HepG2 (cell line): ENCODE measurements around the gene METTL25. TPM values are rescaled to one million over a fixed set of nuclear protein-coding genes. Genes with fewer than 3 reads are reported as not detected.
A peak's percentile ranks its signal among the peaks of the same experiment; 100 is the strongest.

Source experiments
- ATAC-seq: fragments of 200-7000 bp; cut with Tn5 transposase; 3 replicates; pipeline ENCODE4 v1.9.1; 2020; ENCODE audit warnings: mild to moderate bottlenecking, moderate library complexity
- BruUV-seq: library from RNA; stranded (reverse); fragments of 400-500 nt; replicated peaks from 2 replicates; lab custom pipeline; 2021; lab: Mats Ljungman, UMichigan
- CTCF ChIA-PET: fragments of 300-600 bp; formaldehyde crosslinking; extraction: SDS; loops from one replicate; lab custom pipeline; 2021; ENCODE audit warnings: low total read pairs, inconsistent platforms, low intra/inter-chr PET ratio; lab: Yijun Ruan, JAX
- POLR2A ChIA-PET: fragments of 350-600 bp; sonication (Branson Sonifier 250); formaldehyde crosslinking; loops from one replicate; lab custom pipeline; 2020; ENCODE audit warnings: antibody characterized with exemption, inconsistent platforms; lab: Yijun Ruan, JAX
- DNase-seq: peaks from one replicate; pipeline ENCODE4 v3.0.0-alpha.2; 2015; ENCODE audit warnings: low spot score
- FAIRE-seq: peaks from 3 replicates; lab custom pipeline; 2011; peaks lifted over from hg19 to GRCh38; lab: Jason Lieb, UNC
- H2AFZ ChIP-seq: one replicate; pipeline ENCODE4 v1.6.1; 2011; ENCODE audit warnings: low read length, inconsistent platforms
- H3K27ac ChIP-seq: fragments of 300-600 bp; 3 replicates; pipeline ENCODE4 v1.8.0; 2011; ENCODE audit warnings: mixed run types, mild to moderate bottlenecking, mixed read lengths, low read length, inconsistent platforms; ENCODE audit not compliant: insufficient read depth; ENCODE audit errors: extremely low read length
- H3K27me3 ChIP-seq, 2 experiments: fragments of 200-600 bp in 1 of 2; 2 replicates in 1 of 2; 3 replicates in 1 of 2; pipeline versions ENCODE4 v1.6.0 to v1.8.0; 2011; ENCODE audit warnings: low read length in 2 of 2, mild to moderate bottlenecking in 2 of 2, moderate library complexity in 2 of 2, inconsistent platforms in 1 of 2; ENCODE audit not compliant: insufficient read depth in 2 of 2, control insufficient read depth in 1 of 2
- H3K36me3 ChIP-seq, 2 experiments: fragments of 200-600 bp in 1 of 2; replicated peaks in 1 of 2; 2 replicates in 1 of 2; 3 replicates in 1 of 2; pipeline versions ENCODE4 v1.5.1 to v1.8.0; 2011; ENCODE audit warnings: low read length in 2 of 2, inconsistent platforms in 1 of 2; ENCODE audit not compliant: insufficient read depth in 2 of 2, control insufficient read depth in 1 of 2
- H3K4me1 ChIP-seq: 2 replicates; pipeline ENCODE4 v1.5.1; 2012; ENCODE audit warnings: low read length, inconsistent platforms; ENCODE audit not compliant: insufficient read depth
- H3K4me2 ChIP-seq: 2 replicates; pipeline ENCODE4 v1.6.0; 2011; ENCODE audit warnings: low read depth, low read length, inconsistent platforms
- H3K4me3 ChIP-seq, 3 experiments: fragments of 200-600 bp in 1 of 3; sonication (generic), shearing (Covaris generic) in 1 of 3; replicated peaks in 1 of 3; 2 replicates each; pipeline ENCODE4 v1.5.1; 2011 to 2016; ENCODE audit warnings: low read length in 3 of 3, inconsistent platforms in 2 of 3, low read depth in 2 of 3, mild to moderate bottlenecking in 2 of 3, control low read depth in 1 of 3, mixed read lengths in 1 of 3; ENCODE audit not compliant: insufficient read depth in 1 of 3
- H3K79me2 ChIP-seq: one replicate; pipeline ENCODE4 v1.6.1; 2011; ENCODE audit warnings: low read length, inconsistent platforms; ENCODE audit not compliant: insufficient read depth
- H3K9ac ChIP-seq: 2 replicates; pipeline ENCODE4 v1.6.0; 2011; ENCODE audit warnings: mild to moderate bottlenecking, low read depth, low read length, inconsistent platforms; ENCODE audit not compliant: insufficient read depth
- H3K9me3 ChIP-seq: 2 replicates; pipeline ENCODE4 v1.5.1; 2012; ENCODE audit warnings: mild to moderate bottlenecking, low read length
- H4K20me1 ChIP-seq: 2 replicates; pipeline ENCODE4 v1.6.0; 2011; ENCODE audit warnings: inconsistent platforms, mild to moderate bottlenecking, low read length, moderate library complexity; ENCODE audit not compliant: insufficient read depth
- ATF7 ChIP-seq, 2 experiments: fragments of 450-650 bp in 1 of 2; sonication (generic) in 1 of 2; formaldehyde crosslinking in 1 of 2; IDR thresholded peaks; 2 replicates each; pipeline versions ENCODE4 v1.4.0 to v1.6.1; 2016 to 2020; ENCODE audit warnings: antibody characterized with exemption in 1 of 2, mild to moderate bottlenecking in 1 of 2, missing genetic modification reagents in 1 of 2
- HNRNPUL1 ChIP-seq: fragments of 200-400 bp; formaldehyde crosslinking; IDR thresholded peaks from 2 replicates; pipeline ENCODE4 v1.6.1; 2017; ENCODE audit warnings: low read depth, mild to moderate bottlenecking, low read length, moderate library complexity
- IKZF4 ChIP-seq: sonication (generic); formaldehyde crosslinking; IDR thresholded peaks from 2 replicates; pipeline ENCODE4 v1.5.1; 2020; ENCODE audit warnings: borderline replicate concordance, mild to moderate bottlenecking, low read depth, missing genetic modification reagents; ENCODE audit errors: not compliant biosample characterization
- NFATC3 ChIP-seq: sonication (generic); formaldehyde crosslinking; IDR thresholded peaks from 2 replicates; pipeline ENCODE4 v1.5.1; 2020; ENCODE audit warnings: mild to moderate bottlenecking, missing genetic modification reagents
- RFX5 ChIP-seq: IDR thresholded peaks from 2 replicates; pipeline ENCODE4 v1.6.1; 2011; ENCODE audit warnings: low read depth, low read length, improper control_type of control experiment
- SMAD1 ChIP-seq: sonication (generic); formaldehyde crosslinking; IDR thresholded peaks from 2 replicates; pipeline ENCODE4 v1.4.0; 2020; ENCODE audit warnings: missing genetic modification reagents, low read depth, mild to moderate bottlenecking, borderline replicate concordance
- ZNF407 ChIP-seq: sonication (generic); formaldehyde crosslinking; IDR thresholded peaks from one replicate; pipeline ENCODE4 v1.5.1; 2020; ENCODE audit warnings: mild to moderate bottlenecking, missing genetic modification reagents; ENCODE audit errors: not compliant biosample characterization
- ZNF451 ChIP-seq: sonication (generic); formaldehyde crosslinking; IDR thresholded peaks from 2 replicates; pipeline ENCODE4 v1.5.0; 2020; ENCODE audit warnings: mild to moderate bottlenecking, missing genetic modification reagents
- WGBS: methylation state at CpG from one replicate; pipeline ENCODE4 v1.1.6; 2017; ENCODE audit warnings: low lambda C conversion rate; 5-methylcytosine and 5-hydroxymethylcytosine counted together
- in situ Hi-C: cut with HindIII; loops from 2 replicates; pipeline ENCODE4 v1.10.0; 2017; ENCODE audit warnings: low pct_unique_long_range_greater_than_20kb; ENCODE audit not compliant: extremely low pct_ligation_motif_present
- intact Hi-C: fragments of 100-400 bp; cut with micrococcal nuclease; formaldehyde crosslinking; loops from one replicate; pipeline ENCODE4 v1.10.0; 2022; ENCODE audit not compliant: unreplicated experiment
- polyA plus RNA-seq, 8 experiments: library from polyadenylated mRNA; depleted of rRNA in 3 of 8; stranded (reverse) in 7 of 8; unstranded in 1 of 8; fragments of >200 nt; fragmentation: Illumina TruSeq in 4 of 8; extraction: Trizol in 4 of 8; gene quantifications; 2 replicates each; pipeline versions ENCODE4 v1.2.1 to v1.2.3, GENCODE V29; 2011 to 2016; ENCODE audit warnings: low read depth in 4 of 8, missing spikeins in 1 of 8, mixed read lengths in 1 of 8; ENCODE audit not compliant: insufficient read depth in 1 of 8
- total RNA-seq, 5 experiments: library from RNA; depleted of rRNA; stranded (reverse); fragments of >200 nt; fragmentation: Illumina TruSeq; extraction: Trizol; gene quantifications; 2 replicates each; pipeline ENCODE4 v1.2.3, GENCODE V29; 2016; ENCODE audit warnings: low read depth in 1 of 5
- TF ChIP-seq, protein P1 (sequence below): sonication (generic); formaldehyde crosslinking; IDR thresholded peaks from 2 replicates; pipeline ENCODE4 v1.4.0; 2020; ENCODE audit warnings: missing genetic modification reagents

Gene METTL25
- total and polyA plus RNA-seq, 2 of the 13 experiments (the other 11 are each of a cell fraction or from before 2014, with no cell fraction given), result 2.2 to 7.8 TPM

DNA sequence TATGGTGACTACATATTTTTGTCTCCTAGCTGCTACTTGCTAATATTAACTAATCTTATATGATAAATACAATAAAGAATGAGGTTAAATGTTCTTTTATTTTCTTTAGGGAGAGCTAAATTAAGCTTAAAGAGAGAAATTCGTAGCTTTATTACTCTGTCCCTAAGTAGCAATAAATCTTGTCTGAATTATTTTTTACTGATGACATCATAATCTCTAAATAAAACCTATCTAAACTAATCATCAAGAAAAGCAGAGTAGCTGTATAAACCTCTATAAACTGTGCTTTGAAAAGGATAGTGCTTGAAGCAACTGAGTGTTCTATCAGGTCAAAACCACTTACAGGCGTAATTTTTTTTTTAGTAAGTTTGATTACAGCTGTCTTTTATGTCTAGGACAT is 42.5 kb downstream of the METTL25 start:
- Histone ChIP-seq H3K4me3 (no peak overlapping the region), H3K36me3 (no peaks in the 10 kb centered on the region), H4K20me1 (no peaks in the 10 kb centered on the region), H2AFZ (no peak overlapping the region), H3K9me3 (no peaks in the 10 kb centered on the region), H3K79me2 (no peaks in the 10 kb centered on the region), H3K9ac (no peak overlapping the region), H3K27me3 (no peaks in the 10 kb centered on the region; a peak in 1 of 5 replicates), H3K4me2 (no peak overlapping the region)
- POLR2A ChIA-PET, result no interaction called here
- WGBS, result 86% methylated on average over 2 of the region's 2 CpGs
- no peak for DNase-seq
- FAIRE-seq, result no peak
- CTCF ChIA-PET, result no interaction called here
- in situ Hi-C loops, result no loop called here
- BruUV-seq, result no TSS peak
- intact Hi-C loops, result no loop called here
- TF ChIP-seq ATF7 (IDR thresholded peaks at IDR 0.05) (peak; percentile 81), ATF7 (CRISPR knock-in tag; IDR thresholded peaks at IDR 0.05) (no peak), RFX5 (no peak)
- TF ChIP-seq, all 625 proteins: peak for 1
- no peak for ATAC-seq
- H3K4me1 ChIP-seq, result no peaks in the 10 kb centered on the region
- H3K27ac ChIP-seq, result no peak overlapping the region

DNA sequence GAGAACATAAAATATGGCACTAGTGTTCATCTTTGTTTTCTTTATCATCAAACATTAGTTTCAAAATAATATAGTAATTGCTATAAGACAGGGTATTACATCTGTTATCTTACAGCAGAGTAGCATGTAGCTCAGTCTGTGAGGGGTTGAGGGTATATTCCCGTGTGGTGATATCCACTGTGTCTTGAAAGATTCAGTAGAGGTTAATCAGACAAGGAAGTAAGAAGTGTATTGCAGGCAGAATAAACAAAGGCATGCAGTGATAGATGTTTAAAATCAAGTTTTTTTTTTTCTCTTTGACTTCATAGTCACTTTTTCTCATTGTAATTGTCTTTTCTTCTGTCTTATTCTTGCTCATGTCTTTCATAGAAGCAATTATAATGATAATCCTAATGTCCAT is 48.3 kb downstream of the METTL25 start:
- no peaks in the 10 kb centered on the region for H3K4me1 ChIP-seq
- ChIA-PET POLR2A (no interaction called here), CTCF (no interaction called here)
- H2AFZ ChIP-seq, result no peak overlapping the region
- H3K9ac ChIP-seq, result no peak overlapping the region
- BruUV-seq, result no TSS peak
- ATAC-seq, result no peak
- no peaks in the 10 kb centered on the region for H4K20me1 ChIP-seq
- no peak for FAIRE-seq
- intact Hi-C loops, result no loop called here
- 85% methylated on average over 1 of the region's 1 CpG for WGBS
- no peak for DNase-seq
- in situ Hi-C loops, result no loop called here
- no peak overlapping the region for H3K27ac ChIP-seq
- H3K27me3 ChIP-seq, result no peaks in the 10 kb centered on the region
- H3K4me2 ChIP-seq, result no peak overlapping the region
- H3K9me3 ChIP-seq, result no peaks in the 10 kb centered on the region
- no peak overlapping the region for H3K4me3 ChIP-seq
- no peaks in the 10 kb centered on the region for H3K79me2 ChIP-seq
- H3K36me3 ChIP-seq, result no peaks in the 10 kb centered on the region
- TF ChIP-seq ZNF407 (CRISPR knock-in tag), result no peak
- no peak for TF ChIP-seq SMAD1 (CRISPR knock-in tag)
- TF ChIP-seq, protein P1, sequence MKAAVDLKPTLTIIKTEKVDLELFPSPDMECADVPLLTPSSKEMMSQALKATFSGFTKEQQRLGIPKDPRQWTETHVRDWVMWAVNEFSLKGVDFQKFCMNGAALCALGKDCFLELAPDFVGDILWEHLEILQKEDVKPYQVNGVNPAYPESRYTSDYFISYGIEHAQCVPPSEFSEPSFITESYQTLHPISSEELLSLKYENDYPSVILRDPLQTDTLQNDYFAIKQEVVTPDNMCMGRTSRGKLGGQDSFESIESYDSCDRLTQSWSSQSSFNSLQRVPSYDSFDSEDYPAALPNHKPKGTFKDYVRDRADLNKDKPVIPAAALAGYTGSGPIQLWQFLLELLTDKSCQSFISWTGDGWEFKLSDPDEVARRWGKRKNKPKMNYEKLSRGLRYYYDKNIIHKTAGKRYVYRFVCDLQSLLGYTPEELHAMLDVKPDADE, result no peak
- no peak for TF ChIP-seq ZNF451 (CRISPR knock-in tag)
- TF ChIP-seq NFATC3, result no peak
- no peak for TF ChIP-seq HNRNPUL1
- no peak for TF ChIP-seq IKZF4 (CRISPR knock-in tag)
